Activated CD8-positive, alpha-beta memory T cell treated with anti-CD3 and anti-CD28 coated beads for 48 hours (primary cell): ENCODE results near the gene HAUS2.

Experiments used
- DNase-seq, 3 experiments: peaks; one replicate each; pipeline ENCODE4 v3.0.0-alpha.2; 2020; ENCODE audit warnings: low read depth in 2 of 3, low spot score in 2 of 3

Gene HAUS2

DNA sequence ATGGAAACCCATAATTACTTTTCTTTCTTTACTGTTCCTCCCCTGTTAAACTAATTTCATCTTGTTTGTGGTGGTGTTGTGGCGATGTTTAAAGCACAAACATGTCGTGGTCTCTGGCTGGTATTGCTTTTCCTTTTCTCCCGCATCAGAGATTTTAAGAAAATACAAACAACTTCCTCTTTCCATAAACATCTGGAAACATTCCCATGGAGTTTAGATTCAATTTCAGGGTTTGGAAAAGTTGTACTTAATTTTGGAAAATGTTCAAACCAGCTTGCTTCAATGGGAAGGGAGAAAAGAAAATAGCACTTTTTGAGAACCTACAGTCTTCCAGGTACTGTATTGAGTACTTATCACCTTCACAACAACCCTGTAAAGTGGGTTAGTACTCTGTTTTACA, 57.2 kb downstream of the HAUS2 start:
- no peak for DNase-seq

- peak in 2 of 3 experiments; percentile 11 to 32 for DNase-seq
These were observed 59.5 kb downstream of the HAUS2 start for GRCh38 chr15:42608110-42608531.

DNA sequence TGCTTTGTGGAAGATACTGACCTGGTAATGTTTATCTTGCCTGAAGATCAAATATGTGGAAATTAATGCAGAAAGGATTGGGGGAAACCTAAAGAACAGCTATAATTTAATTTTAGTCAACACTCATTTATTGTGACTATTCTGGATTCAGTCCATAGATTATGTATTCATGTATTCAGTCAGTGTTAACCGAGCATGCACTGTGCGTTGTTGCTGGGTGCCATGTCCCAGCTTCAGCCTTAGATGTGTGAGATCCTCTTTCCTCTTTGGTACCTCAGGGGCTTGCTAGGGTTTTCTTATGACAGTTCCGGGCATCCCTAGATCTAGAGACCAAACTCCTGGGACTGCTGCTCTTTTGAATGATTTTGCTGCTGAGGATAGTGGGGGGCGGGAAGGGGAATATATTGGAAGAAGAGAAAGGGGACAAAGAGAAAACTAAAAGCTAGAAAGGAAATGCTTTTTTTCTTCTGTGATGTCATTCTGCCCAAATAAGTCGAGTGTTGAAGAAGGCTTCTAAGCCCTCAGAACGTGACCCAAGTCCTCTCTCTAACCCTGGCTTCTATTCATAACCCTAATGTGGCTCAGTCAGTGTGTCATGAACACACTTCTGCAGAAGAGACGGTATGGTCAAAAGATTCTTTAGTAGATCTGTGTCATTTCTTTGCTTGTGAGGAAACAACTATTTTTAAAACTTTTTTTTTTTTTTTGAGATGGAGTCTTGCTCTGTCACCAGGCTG, 60.3 kb downstream of the HAUS2 start:
- DNase-seq, result no peak

DNA sequence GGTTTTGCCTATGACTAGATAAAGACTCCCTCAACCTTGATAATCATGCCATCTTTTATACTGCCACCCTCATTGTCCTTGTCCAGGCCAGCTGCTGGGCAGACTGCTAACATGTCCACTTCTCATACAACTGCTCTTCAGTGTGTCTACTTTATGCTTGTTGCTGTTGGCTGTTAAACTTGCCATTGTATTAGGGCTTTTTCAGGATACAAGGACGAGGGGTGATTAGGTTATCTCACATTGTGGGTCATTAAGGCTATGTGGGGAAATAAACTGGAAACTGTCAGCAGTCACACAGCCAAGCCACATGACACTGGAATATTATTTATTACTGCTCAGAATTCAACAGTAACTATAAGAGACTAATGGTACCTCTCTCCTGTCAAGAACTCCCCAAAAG, 62.9 kb downstream of the HAUS2 start:
- DNase-seq, result no peak

DNA sequence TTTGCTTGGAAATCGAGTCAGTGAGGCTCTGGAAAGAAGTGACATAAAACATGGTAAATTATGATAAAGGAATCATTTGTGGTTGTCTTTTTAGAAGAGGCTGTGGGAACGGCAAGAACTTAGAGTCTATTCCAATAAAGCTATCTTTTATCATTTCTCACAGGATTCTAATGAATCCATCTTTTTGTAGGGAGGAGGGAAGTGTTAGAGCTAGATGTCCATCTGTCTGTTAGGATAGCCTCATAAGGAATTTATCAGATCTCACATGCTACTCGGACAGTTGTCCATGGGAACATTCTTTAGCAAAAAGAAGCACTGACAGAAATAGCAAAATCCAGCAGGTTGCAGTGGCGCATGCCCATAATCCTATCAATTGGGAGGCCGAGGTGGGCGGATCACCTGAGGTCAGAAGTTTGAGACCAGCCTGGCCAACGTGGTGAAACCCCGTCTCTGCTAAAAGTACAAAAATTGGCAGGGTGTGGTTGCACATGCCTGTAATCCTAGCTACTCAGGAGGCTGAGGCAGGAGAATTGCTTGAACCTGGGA, 63.8 kb downstream of the HAUS2 start:
- DNase-seq, result no peak

DNA sequence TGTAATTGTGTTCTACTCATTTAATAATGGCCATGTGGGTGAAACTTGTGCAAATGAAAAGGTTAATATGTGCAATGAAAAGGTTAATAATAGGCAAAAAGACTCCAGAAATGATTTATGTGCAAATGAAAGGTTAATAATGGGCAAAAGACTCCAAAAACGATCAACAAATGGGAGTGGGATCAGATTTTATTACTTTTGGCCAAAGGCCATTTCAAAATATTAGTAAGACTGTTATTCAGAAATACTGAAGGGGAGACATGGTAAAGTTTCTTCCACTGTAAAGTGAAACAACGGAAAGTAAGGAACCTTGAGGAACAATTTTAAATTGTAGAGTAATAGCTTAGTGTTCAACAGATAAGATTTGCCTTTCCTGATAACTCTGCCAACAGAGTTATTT, 67.5 kb downstream of the HAUS2 start:
- DNase-seq, result no peak
